ENCODE data around the gene PLSCR4.

Gene PLSCR4

DNA sequence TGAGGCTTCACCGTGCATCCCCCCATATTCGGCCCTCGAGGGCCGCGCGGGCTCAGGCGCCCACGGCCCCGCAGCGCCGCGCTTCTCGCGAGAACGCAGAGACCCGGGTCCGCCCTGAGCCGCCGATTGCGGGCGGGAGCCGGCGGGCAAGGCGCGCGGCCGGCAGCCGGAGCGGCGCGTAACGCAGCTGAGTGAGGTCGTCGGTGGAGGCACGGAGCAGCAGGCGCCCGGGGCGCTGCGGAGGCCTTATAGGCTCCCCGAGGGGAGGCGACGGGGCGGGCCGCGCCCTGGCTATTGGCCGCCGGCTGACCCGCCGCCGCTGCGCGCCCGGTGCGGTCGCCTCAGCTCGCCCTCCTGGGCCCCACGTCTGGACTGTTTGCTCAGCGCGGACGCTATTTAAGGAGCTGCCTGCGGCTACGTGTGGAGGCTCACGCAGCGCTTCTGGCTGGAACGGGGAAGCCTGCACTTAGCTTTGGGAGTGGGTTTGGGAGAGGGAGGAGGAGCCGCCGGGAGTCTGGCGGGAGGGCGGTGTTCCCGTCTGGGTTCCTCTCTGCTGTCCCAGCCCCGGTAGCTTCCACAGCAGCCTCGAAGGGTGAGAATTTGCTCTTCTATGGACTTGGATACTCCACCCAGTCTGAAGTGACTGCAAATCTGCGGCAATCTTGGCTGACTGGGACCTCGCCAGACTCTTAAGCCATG is 89.8 kb downstream of the PLSCR4 start, which contains the start of gene PLOD2:
Gene PLOD2, minus strand, starts transcription at position 221 of the 699 bp plus-strand sequence. Its CDS starts 195 bp downstream, at position 26.
- DNase-seq (ENCODE audit: low read depth): no peak

DNA sequence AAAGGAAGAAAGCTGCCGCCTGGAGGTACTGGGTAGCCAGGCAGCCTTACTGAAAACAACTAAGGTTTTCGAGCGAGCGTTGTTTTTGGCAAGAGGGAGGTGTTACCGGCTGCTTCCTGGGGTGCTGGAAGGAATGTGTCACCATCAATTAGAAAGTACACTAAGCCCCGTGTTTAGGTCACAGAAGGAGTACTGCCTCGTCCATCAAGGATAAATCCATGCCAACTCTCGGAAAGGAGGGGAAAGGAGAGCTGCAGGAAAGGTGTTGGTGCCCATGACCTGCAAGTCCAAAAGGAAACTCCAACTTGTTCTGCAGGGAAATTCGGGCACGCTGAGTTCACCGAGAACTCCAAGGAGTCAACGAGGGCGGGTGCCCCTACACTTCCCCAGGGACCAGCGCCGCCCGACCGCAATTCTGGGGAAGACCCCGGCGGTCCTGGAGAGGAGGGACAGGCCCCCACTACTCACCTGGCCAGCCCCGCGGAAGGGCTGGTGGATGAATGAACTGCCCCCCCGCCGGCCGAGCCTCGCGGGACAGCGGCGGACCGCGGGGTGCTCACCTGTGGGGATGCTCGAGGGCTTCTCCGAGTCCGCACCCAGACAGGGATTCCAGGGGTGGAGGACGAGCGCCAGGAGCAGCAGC is 90.5 kb downstream of the PLSCR4 start:
- DNase-seq (ENCODE audit: low read depth): no peak

DNA sequence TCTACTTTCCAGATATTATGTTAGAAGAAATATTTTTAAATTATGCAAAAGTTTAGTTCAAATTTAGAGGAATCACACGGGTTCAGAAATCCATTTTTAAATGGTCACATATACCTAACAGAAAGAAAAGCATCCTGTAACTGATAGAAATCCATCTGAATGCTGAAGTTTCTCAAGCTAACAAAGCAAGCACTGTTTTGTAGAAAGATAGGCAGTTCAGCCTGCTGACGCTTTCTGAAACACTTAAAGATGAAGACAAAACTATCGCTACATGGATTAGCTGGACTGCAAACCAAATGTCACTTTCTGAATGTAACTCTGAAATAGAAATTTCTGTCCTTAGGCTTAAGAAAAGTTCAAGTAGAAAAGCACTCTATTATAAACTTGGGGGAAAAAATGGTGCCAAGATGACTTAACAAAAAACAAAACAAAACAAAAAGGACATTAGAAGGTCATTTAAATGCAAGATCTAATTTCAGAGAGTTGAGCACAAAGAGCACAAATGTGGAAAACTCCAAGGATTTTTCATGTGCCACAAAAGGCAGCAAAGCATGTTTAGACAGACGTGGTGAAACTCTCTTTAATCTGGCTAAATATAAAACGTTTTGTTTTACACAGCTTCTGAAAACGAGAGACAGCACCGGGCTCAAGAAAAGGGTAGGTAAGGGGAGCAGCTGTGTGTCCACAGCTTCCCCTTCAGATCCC is 91.1 kb downstream of the PLSCR4 start:
- DNase-seq (ENCODE audit: low read depth): no peak

DNA sequence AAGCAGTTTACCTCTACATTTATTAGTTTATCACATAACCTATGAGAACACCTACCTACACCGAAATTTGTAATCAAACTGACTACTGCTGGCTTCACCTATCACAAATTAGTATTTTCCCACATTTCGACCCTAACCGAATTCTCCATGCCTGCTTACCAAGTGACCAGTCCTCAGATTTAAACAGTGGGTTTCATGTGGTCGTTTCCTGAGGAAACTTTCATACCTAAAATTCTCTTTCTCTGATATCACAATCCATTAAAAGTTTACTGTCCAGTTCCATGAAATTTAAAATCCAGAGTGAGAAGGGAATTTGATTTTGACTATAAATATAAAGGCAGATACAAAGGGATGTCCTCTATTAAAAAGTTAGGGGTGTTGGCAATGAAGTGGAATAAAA is 91.9 kb downstream of the PLSCR4 start:
- no peak for DNase-seq (ENCODE audit: low read depth)

DNA sequence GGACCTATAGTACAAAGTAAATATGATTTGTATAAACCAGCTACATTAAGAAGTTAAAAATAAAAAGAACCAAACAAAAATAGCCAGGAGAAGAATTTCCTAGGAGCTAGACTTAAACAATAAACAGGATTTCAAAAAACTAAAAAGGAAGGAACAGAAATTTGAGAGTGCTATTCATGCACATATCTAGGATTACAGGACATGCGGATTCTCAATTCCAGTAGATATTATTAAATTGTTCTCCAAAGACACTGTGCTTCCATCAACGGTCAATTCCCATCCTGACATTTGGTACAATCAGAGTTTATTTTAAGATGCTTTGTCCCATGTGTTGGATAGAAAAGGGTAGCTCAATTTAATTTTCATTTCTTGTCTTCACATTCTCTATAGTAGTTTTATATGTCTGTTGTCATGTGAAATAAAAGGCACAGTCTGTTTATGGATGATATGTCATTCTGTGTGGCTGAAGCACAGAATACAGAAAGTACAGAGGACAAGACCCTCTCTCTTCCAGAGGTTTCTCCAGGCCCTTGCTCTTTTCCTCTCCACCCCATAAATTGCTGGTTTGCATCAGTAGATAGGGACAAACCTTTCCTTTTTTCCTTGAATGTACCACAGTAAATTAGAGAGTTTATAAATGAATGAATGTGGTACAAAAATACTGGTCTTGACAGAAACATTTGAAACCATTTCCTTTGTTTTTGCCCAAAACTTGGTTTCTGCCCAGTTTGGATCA is 93.4 kb downstream of the PLSCR4 start:
- no peak for DNase-seq (ENCODE audit: low read depth)

DNA sequence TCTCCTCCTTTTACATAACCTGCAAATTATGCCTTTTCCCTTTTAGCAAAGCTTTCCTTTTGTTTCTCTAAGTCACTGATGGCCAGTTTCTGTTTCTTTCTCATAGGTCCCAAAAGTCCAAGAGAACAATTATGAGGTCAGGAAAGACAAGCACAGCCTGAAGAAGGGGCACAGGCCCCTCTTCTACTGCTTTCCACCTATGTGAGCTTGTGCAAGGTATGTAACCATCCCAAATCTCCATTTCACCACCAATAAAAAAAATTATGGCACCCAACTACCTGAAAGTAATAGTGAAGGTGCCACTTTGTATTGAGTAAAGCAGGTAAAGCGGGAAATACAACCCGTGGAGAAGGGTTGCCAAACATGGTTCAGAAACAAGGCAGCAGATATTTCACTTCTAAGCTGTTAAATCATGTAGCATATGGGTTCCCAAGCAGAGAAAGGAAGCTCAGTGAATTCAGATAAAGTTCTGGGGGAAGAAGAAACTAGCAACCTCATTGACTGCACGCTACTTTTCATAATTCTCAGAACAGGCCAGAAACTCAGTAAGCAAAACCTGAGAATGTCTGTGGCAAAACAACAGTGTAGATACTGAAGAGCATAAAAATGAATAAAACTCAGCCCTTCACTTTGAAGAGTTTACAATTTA is 94.1 kb downstream of the PLSCR4 start:
- no peak for DNase-seq (ENCODE audit: low read depth)

DNA sequence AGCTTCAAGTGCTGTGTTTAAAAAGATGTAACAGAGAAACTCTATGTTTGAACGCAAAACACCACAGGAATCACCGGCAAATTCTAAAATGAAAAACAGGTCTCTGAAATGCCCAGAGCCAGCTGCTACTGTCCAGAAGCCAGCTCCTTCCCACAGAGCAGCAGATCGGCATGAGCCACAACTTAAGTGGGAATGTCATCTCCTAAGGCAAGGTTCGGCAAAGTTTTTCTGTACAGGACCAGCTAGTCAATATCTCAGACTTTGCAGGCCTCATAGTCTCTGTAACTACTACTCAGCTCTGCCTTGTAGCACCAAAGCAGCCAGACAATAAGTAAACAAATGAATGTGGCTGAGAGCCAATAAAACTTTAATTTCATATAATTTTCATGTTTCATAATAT is 94.8 kb downstream of the PLSCR4 start:
- no peak for DNase-seq (ENCODE audit: low read depth)

DNA sequence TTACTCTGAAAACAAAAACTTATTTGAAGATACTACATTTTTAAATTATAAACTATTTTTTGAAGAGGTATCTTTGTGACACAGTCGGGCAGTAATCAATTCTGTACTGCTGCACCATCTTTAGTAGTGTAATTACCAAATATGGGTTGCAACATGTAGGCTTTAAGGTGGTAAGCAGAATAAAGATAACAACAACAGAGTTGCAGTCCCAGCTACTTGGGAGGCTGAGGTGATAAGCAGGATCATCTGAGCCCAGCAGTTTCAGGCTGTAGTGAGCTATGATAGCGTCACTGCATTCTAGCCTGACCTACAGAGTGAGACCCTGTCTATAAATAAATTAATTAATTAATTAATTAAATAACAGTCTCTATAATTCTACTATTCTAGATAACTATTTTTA is 95.9 kb downstream of the PLSCR4 start:
- no peak for DNase-seq (ENCODE audit: low read depth)

DNA sequence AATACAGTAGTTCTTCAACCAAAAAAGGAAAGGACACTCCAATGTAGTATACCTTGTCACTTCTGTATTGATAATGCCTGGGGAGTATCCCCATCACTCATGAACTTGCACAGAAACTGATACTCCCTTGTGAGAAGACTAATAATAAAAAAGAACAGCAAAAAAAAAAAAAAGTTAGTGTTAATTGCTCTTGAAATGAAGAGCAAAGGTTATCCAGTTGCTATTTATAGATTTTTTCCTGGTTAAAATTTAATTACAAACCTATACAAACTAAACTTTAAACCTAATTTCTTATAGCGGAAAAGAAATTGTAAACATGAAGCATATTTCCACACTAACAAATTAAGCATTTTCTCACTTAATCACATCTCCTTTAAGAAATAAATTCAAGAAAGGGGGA is 96.6 kb downstream of the PLSCR4 start:
- no peak for DNase-seq (ENCODE audit: low read depth)

DNA sequence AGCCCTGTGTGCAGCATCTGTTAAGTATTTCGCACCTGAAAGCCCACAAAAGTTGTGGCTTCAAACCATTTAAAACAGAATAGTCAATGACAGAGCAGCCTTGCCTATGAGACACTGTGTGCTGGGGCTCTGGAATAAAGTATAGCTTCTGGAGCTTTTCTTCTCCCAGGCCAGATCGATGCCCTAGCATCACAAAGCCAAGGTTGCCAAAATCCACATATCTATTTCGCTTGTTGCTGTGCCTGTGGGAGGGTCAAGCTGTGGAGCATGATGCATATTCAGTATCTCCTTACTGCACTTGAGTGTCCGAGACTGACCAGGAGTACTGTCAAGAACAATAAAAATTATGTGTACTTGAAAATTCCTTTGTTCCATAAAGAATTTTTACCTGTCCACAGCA is 97.5 kb downstream of the PLSCR4 start:
- no peak for DNase-seq (ENCODE audit: low read depth)

DNA sequence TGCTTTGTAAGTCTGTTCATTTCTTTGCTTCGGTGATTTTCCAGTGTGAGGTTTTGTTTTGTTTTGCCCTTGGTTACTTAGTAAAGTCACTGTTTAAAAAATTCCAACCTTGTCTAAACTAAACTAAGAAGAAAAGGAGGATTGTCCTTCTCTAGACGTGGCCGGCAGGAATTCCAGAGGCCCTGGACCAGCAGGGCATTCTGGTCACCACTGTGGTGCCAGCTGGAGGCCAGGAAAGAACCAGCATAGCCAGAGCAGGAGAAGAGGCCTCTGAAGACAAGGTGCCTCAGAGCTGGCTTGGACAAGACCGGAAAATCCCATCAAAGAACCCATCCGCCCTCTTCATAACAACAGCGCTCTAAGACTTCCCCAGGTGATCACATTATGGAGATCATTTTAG is 98.1 kb downstream of the PLSCR4 start:
- DNase-seq (ENCODE audit: low read depth): no peak

DNA sequence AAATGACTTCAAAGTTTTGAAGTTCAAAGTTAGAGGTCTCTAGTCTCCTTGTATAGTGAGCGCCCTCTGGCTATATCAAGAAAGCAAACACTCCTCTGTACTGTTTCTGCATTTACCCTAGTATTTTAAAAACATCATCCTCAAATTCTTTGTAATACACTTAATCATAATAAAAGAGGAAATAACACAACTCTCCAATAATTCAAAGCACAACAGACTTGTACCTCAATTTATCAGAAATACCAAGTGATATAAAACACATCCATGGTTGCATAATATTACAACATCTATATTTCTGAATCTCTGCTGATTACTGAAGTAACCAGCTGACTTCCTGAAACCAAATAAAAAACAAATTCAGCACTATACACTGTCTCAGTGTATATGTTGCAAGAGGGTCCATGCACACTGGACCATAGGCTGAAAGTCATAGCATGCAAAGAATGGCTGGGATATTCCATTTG is 102.4 kb downstream of the PLSCR4 start:
- DNase-seq (ENCODE audit: low read depth): no peak

DNA sequence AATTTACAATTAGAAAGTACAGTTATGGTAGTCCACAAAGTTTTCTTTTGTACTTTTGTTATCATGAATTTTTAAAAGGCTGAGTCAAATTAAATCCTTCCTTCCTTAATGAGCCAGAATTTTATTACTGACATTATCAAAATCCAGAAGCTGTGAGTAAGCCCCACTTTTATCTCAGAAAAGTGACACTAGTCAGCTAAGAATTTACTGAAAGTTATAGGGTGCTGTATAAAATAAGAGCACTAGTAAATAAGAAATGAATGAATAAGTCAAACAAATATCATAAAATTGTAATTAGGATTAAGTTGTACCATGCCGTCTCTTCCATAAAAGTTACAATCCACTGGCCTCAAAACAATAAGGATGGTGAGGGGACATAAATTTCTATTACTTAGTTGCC is 105.3 kb downstream of the PLSCR4 start:
- DNase-seq (ENCODE audit: low read depth): no peak

DNA sequence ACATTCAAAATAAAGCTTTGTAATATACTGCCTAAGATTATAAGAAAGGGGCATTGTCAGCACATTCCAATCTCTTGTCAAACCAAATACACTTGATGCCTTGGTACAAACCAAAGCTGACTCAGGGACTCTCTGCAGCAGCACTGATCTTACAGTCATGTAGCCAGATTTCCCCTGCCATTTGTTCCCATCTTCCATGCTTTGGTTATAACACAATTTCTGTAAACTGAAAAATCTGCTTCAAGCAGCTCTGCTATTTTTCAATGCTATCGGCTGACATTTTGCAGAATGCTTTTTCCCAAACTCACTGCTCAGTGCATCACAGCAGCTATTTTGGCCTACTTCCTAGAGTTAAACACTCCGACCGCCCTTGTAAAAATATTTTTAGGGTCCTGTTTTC is 108.1 kb downstream of the PLSCR4 start:
- DNase-seq (ENCODE audit: low read depth): no peak
